ENCODE results near the gene HEATR1. TPM values are rescaled to one million over a fixed set of nuclear protein-coding genes. Genes with fewer than 3 reads are reported as not detected.
"Not testable (repeated sequence)": the region's sequence is repeated elsewhere in the genome, so short reads cannot be mapped to it uniquely, and the experiment has no call there.

Gene HEATR1
- polyA plus RNA-seq, 4 donors: 22.8 to 30.5 (median 29.6) TPM

GRCh38 chr1:236604905-236605806, 840 bp upstream of the HEATR1 start:
- DNase-seq (ENCODE audit: low read depth in 4 of 4, low spot score in 3 of 4): no peak

GRCh38 chr1:236602171-236602570, 2.1 kb downstream of the HEATR1 start:
- DNase-seq (ENCODE audit: low read depth in 4 of 4, low spot score in 3 of 4): no peak

- DNase-seq (ENCODE audit: low read depth in 4 of 4, low spot score in 3 of 4): no peak
Observed at GRCh38 chr1:236590553-236591150, 13.7 kb downstream of the HEATR1 start.

GRCh38 chr1:236589531-236589930, 14.8 kb downstream of the HEATR1 start:
- no peak for DNase-seq (ENCODE audit: low read depth in 4 of 4, low spot score in 3 of 4)

- DNase-seq (ENCODE audit: low read depth in 4 of 4, low spot score in 3 of 4): no peak
Observed at GRCh38 chr1:236581528-236581927, 22.8 kb downstream of the HEATR1 start.

GRCh38 chr1:236580404-236580803, 23.9 kb downstream of the HEATR1 start:
- DNase-seq (ENCODE audit: low read depth in 4 of 4, low spot score in 3 of 4): not testable (repeated sequence)

- DNase-seq (ENCODE audit: low read depth in 4 of 4, low spot score in 3 of 4): no peak
Observed at GRCh38 chr1:236578661-236579060, 25.7 kb downstream of the HEATR1 start.

- not testable (repeated sequence) for DNase-seq (ENCODE audit: low read depth in 4 of 4, low spot score in 3 of 4)
Observed at GRCh38 chr1:236577041-236577440, 27.3 kb downstream of the HEATR1 start.

GRCh38 chr1:236576004-236576403, 28.3 kb downstream of the HEATR1 start:
- no peak for DNase-seq (ENCODE audit: low read depth in 4 of 4, low spot score in 3 of 4)

- no peak for DNase-seq (ENCODE audit: low read depth in 4 of 4, low spot score in 3 of 4)
Observed at GRCh38 chr1:236575523-236575922, 28.8 kb downstream of the HEATR1 start.

GRCh38 chr1:236568285-236568894, 35.9 kb downstream of the HEATR1 start:
- no peak for DNase-seq (ENCODE audit: low read depth in 4 of 4, low spot score in 3 of 4)

- DNase-seq (ENCODE audit: low read depth in 4 of 4, low spot score in 3 of 4): no peak
Observed at GRCh38 chr1:236565530-236565929, 38.8 kb downstream of the HEATR1 start.

GRCh38 chr1:236561976-236562375, 42.3 kb downstream of the HEATR1 start:
- no peak for DNase-seq (ENCODE audit: low read depth in 4 of 4, low spot score in 3 of 4)

GRCh38 chr1:236560213-236560771, 44.0 kb downstream of the HEATR1 start:
- no peak for DNase-seq (ENCODE audit: low read depth in 4 of 4, low spot score in 3 of 4)

GRCh38 chr1:236558846-236559245, 45.5 kb downstream of the HEATR1 start:
- no peak for DNase-seq (ENCODE audit: low read depth in 4 of 4, low spot score in 3 of 4)

GRCh38 chr1:236558081-236558480, 46.2 kb downstream of the HEATR1 start:
- no peak for DNase-seq (ENCODE audit: low read depth in 4 of 4, low spot score in 3 of 4)

- no peak for DNase-seq (ENCODE audit: low read depth in 4 of 4, low spot score in 3 of 4)
Observed at GRCh38 chr1:236556606-236557005, 47.7 kb downstream of the HEATR1 start.

GRCh38 chr1:236553370-236553769, 50.9 kb downstream of the HEATR1 start:
- DNase-seq (ENCODE audit: low read depth in 4 of 4, low spot score in 3 of 4): no peak

GRCh38 chr1:236552901-236553300, 51.4 kb downstream of the HEATR1 start:
- no peak for DNase-seq (ENCODE audit: low read depth in 4 of 4, low spot score in 3 of 4)

- no peak for DNase-seq (ENCODE audit: low read depth in 4 of 4, low spot score in 3 of 4)
Observed at GRCh38 chr1:236552096-236552495, 52.2 kb downstream of the HEATR1 start.

Data from left renal pelvis (tissue), 4 donors.